Motor neuron (in vitro differentiated cells): ENCODE measurements around the gene AQP3. TPM values are rescaled to one million over a fixed set of nuclear protein-coding genes. Genes with fewer than 3 reads are reported as not detected.
"Not testable (repeated sequence)": the region's sequence is repeated elsewhere in the genome, so short reads cannot be mapped to it uniquely, and the experiment has no call there.

ENCODE experiments used
- ATAC-seq, 8 experiments: fragments of 200-7000 bp; cut with Tn5 transposase; replicated peaks in 6 of 8; 2 replicates each; pipeline ENCODE4 v1.8.0; 2021; ENCODE audit warnings: mild to moderate bottlenecking in 8 of 8, moderate library complexity in 8 of 8
- H3K27ac ChIP-seq, 2 donors: fragments of 250-450 bp; sonication (Bioruptor Pico); 2 replicates each; pipeline ENCODE4 v1.9.0; 2021; ENCODE audit warnings: antibody characterized with exemption in 2 of 2, mild to moderate bottlenecking in 2 of 2, moderate library complexity in 1 of 2
- H3K4me1 ChIP-seq, 2 donors: fragments of 250-450 bp; sonication (Bioruptor Pico); replicated peaks in 1 of 2; 2 replicates each; pipeline ENCODE4 v1.6.1; 2021; ENCODE audit warnings: antibody characterized with exemption in 2 of 2, mild to moderate bottlenecking in 2 of 2, moderate library complexity in 1 of 2
- H3K4me3 ChIP-seq, 5 donors: fragments of 250-450 bp; sonication (Bioruptor Pico); 2 replicates each; pipeline ENCODE4 v1.9.0; 2021; ENCODE audit warnings: antibody characterized with exemption in 5 of 5, mild to moderate bottlenecking in 5 of 5, moderate library complexity in 4 of 5
- WGBS, 10 experiments: fragments of 450-650 bp; shearing (Covaris generic); methylation state at CpG; one replicate each; pipeline ENCODE4 v1.0.0; 2022; 5-methylcytosine and 5-hydroxymethylcytosine counted together
- in situ Hi-C, 9 experiments: fragments of 400-800 bp; cut with MboI; loops; one replicate each; pipeline ENCODE4 v1.15.0; 2021; ENCODE audit warnings: low sequenced_read_pairs in 9 of 9, low pct_unique_long_range_greater_than_20kb in 2 of 9; ENCODE audit not compliant: unreplicated experiment in 9 of 9
- total RNA-seq, 8 experiments: library from RNA; unstranded; fragments of 300-600 nt; gene quantifications; 2 replicates each; pipeline versions ENCODE4 v1.2.3 to v1.2.4, GENCODE V29; 2022

AQP3 gene
- total RNA-seq, 8 experiments from 2014 or later: 0.27 to 77.5 (median 1.3) TPM

DNA sequence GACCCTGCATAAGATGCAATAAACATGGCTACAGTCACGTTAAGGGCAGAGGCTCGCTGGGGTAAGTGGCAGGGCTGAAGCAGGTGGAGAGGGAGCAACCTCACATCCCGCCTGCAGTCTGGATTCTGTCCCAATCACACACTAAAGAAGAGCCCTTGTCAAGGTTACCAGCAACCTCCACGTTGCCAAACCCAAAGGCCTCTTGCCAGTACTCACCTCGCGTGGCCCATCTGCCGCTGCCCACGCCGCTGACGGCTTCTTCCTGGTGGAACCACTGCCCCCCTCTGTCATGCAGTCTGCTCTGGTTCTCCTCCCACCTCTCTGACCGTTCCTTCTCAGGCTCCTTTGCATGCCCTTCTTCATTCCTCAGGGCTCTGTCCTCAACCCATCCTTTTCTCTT is 53.8 kb downstream of the AQP3 start:
- H3K27ac ChIP-seq: no peak overlapping the region
- H3K4me1 ChIP-seq: peaks cover 9 to 12% of the 10 kb centered on the region in 2 donors
- 60 to 75% (median 62%) methylated on average over 1 to 6 of the region's 11 CpGs; no CpG with 5 or more reads in 7 of the 10 experiments for WGBS, 10 experiments
- in situ Hi-C loops: no loop called here
- H3K4me3 ChIP-seq: no peak overlapping the region
- ATAC-seq: no peak

DNA sequence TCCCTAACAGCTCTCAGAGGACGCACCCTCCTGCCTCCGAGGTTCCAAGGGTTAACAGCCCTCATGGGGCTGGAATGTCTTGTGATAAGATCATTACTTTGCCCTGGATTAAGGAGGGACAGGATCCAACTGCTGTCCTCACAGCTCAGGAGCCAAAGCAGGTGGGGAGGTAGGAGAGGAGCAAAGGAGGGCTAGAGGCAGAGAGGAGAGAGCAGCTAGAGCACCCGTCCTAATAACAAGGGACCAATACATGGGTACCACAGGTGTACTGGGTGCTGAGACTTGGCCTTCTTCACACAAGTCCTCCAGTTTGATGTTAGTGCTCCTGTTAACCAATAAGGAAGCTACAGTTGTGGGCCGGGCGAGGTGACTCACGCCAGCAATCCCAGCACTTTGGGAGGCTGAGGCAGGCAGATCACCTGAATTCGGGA is 54.8 kb downstream of the AQP3 start:
- in situ Hi-C loops: not testable (repeated sequence)
- 64 to 100% (median 98%) methylated on average over 1 to 5 of the region's 7 CpGs; no CpG with 5 or more reads in 4 of the 10 experiments for WGBS, 10 experiments

More for the DNA sequence above, 54.8 kb downstream of the AQP3 start:
- not testable (repeated sequence) for H3K27ac ChIP-seq, H3K4me3 ChIP-seq, ATAC-seq
- H3K4me1 ChIP-seq: peaks cover 9 to 12% of the 10 kb centered on the region in 2 donors

Other genes with a start within 250 kb of the AQP3 start
- not detected for gene SPINK4, start 207.4 kb downstream of the AQP3 start, total RNA-seq
- 100 to 1,000 TPM in 2 of 8 experiments, 10 to 100 TPM in 6; 26.7 to 139 (median 52.3) TPM for gene BAG1, start 182.9 kb downstream of the AQP3 start, total RNA-seq
- 100 to 1,000 TPM in 2 of 8 experiments, 10 to 100 TPM in 6; 65.7 to 130 (median 93.4) TPM for gene CHMP5, start 182.5 kb downstream of the AQP3 start, total RNA-seq
- gene NFX1, start 157.1 kb downstream of the AQP3 start, total RNA-seq: 10 to 100 TPM; 18.4 to 43.7 (median 28.0) TPM
- gene AQP7, start 45.0 kb downstream of the AQP3 start, total RNA-seq: 1 to 10 TPM in 2 of 8 experiments, under 1 TPM in 5, not detected in 1; 0.22 to 2.8 (median 0.67) TPM
- gene NOL6, start 26.3 kb upstream of the AQP3 start, total RNA-seq: 10 to 100 TPM; 15.5 to 55.1 (median 26.3) TPM
- gene ANKRD18B, start 76.7 kb upstream of the AQP3 start, total RNA-seq: 1 to 10 TPM in 7 of 8 experiments, under 1 TPM in 1; 0.51 to 5.2 (median 2.2) TPM